HG02759 (cell line): Measurements from ENCODE around the gene R3HCC1L.

Source experiments
- ATAC-seq: cut with Tn5 transposase; IDR thresholded peaks from one replicate; pipeline ENCODE4 v1.9.1; 2021; ENCODE audit warnings: mild to moderate bottlenecking, moderate library complexity; ENCODE audit not compliant: unreplicated experiment

R3HCC1L gene

DNA sequence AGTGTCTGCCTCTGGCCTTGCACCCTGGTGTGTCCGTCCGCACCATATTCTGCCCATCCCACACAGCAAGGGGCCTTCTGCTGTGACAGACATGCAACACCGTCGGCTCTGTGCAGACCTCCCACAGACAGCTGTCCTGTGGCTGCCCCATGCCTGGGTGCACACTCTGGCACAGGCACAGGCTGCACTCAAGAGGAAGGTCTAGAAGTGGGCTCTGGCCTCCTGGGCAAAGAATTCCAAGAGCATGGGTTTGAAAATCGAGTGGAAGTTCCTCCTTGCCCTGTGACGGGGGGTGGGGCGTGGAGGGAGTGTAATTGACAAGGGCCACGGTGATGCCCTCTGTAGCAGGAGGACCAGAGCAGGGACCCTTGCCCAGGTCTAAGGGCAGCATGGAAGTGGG is 137.8 kb downstream of the R3HCC1L start:
- ATAC-seq: no peak

DNA sequence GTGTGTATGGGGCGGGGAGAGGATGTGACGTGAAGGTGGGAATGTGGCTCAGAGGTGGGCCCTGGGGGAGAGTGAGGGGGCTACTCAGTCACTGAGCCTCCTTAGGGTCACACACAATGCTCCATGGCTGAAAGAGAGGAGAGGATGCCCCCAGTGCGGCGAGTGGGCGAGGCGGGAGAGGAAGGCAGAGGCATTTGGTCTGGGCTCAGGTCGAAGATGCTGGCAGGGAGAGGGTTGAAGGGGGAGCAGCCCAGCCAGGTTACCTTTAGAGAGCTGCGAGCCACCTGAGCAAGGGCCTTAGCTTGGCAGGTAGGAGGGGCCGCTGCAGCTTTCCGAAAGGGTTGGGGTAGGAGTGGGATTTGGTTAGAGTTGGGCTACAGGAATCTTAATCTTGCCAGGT is 138.2 kb downstream of the R3HCC1L start:
- no peak for ATAC-seq

DNA sequence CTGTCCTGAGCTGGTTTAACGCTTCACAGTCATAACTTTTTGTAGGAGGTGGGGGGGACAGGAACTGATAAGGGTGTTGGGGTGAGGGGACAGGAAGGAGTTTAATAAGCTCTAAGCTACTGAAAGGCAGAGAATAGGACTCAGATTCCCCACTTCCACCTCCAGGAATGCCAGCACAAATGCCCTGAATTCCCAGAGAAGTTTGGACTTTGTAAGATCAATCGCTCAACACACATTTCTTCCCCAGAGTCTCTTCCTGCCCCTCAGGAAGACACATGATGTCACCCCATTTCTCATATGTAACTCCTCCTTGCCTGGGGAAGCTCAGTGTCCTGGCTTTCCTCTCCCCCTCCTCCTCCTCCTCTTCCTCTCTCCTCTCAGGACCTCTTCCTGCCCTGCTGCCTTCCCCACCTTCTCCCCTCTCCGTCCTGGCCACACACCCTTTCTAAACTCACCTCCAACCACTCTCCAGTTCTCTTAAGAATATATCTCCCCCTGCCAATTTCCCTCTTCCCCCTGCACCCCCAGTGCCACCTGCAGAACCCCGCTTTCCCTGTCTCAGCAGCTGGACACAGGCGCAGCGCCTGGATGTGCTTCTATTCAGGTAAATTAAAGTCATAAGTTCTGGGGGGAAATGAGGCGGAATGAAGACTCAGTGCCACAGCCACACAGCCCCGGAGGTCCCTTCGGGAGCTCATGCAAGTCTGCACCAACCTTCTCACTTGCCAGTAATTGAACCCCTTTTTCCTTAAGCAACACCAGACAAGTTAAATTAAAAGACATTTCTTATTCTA is 138.8 kb downstream of the R3HCC1L start:
- ATAC-seq: no peak

DNA sequence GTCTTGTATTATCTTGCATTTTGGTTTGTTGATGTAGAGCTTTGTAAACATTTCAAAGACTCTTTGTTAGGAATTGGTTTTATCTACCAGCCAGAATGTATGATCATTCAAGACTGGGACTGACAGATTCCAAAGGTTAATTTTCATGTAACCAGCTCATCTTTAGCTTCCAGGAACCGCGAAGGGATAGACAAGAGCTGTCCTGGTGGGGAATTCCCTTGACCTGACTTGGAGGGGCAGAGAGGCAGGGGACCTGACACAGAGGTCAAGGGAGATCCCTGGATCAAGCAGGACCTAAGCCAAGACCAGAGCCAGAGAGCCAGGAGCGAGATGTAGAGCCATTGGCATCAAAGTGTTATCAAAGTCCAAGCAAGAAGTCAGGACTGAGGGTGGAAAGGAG is 140.1 kb downstream of the R3HCC1L start:
- no peak for ATAC-seq

DNA sequence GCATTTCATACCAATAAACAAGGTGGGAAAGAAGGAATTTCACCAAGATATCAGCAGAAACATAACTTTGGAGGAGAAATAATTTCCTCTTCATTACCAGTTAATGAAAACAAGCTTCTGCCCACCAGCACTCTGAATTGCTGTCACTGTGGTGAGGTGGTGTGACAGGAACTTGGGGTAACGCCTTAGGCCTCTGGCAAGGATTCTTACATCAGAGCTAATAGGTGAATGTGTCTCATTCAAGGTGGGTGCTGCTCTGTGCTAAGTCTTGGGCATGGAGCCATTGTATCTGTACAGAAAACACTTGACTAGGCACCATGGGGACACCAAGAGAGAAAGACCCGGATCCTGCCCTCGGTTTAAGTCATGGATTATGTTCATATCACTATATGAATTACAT is 141.9 kb downstream of the R3HCC1L start:
- no peak for ATAC-seq

DNA sequence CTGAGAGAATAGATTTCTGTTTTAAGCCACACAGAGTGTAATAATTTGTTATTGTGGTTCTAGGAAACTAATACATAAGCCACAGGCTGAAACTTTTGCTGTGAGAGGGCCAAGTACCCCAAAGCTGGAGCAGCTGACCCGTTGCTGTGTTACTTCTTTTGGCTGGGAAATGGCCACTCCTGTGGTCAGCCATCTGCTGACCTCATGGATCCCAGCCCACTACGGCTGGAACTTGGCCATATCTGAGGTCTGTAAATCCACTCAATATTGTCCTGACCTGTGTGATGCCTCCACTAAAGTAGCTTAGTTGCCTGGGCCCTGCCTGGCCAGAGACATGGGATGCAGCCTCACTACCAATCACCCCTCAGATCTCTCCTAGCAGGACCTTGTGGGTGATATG is 151.0 kb downstream of the R3HCC1L start:
- ATAC-seq: no peak

DNA sequence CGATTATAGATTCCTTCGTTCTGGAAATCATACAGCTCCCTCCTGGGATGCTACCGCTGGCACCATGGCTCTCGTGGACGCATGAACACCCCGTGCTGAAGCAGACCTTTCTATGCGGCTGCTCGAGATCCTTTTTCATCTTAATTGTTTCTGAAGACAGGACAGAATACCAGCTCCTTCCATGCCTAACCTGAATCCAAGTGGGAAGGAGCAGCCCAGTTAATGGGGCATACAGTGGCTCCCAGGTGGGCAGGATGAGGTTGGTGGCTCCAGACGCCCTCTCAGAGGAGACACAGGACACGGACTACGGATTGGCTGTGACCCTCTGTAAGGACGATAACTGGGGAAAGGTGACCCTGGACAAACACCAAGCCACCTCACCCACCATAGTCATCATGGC is 152.0 kb downstream of the R3HCC1L start:
- ATAC-seq: no peak

DNA sequence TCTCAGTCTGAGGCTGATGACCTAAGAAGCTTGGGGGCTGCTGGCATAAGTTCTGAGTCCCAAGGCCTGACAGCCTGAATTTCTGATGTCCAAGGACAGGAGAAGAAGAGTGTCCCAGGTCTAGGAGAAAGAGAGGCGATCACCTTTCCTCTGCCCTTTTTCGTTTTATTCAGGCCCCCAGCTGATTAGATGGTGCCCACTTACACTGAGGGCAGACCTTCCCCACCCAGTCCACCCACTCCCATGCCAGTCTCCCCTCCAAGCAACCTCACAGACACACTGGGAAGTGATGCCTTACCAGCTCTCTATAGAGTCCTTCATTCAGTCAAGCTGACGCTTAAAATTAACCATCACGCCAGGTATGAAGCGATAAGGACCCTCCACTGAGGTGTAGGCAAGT is 152.9 kb downstream of the R3HCC1L start:
- no peak for ATAC-seq

DNA sequence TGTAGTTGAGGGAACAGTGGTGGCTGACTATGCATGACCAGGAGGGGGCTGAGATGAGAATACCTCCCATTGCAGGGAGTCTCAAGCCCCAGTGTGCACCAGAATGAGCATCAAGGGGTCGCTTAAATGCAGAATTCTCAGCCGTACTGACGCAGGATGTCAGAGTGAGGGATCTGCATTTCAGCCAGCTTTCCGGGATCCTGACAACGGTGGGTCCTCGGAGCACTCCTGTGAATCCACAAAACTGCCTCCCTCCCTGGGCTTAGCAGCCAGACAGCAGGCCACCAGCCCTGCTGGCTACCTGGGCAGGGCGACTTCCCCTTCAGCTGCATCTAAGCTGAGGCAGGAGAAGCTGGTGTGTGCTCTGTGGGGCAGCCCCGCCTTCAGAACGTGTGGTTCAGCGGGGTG is 155.3 kb downstream of the R3HCC1L start:
- no peak for ATAC-seq

DNA sequence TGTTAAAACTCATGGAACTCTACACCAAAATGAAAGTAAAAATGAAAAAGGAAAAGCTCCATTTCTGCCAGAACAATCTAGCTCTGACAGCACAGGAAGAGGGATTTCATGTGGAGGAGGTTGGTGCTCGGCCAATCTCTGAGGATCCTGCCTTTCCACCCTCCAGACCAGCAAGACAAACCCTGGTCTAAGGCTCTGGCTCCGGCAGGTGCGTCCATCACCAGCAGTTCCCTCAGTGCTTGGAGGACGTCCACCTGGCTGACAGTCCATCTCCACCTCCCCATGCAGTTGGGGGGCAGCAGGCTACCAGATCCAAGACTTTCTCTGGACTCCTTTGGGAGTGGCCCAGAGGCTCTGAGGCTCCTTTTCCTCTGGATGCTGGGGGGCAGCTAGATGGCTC is 158.5 kb downstream of the R3HCC1L start:
- ATAC-seq: no peak

DNA sequence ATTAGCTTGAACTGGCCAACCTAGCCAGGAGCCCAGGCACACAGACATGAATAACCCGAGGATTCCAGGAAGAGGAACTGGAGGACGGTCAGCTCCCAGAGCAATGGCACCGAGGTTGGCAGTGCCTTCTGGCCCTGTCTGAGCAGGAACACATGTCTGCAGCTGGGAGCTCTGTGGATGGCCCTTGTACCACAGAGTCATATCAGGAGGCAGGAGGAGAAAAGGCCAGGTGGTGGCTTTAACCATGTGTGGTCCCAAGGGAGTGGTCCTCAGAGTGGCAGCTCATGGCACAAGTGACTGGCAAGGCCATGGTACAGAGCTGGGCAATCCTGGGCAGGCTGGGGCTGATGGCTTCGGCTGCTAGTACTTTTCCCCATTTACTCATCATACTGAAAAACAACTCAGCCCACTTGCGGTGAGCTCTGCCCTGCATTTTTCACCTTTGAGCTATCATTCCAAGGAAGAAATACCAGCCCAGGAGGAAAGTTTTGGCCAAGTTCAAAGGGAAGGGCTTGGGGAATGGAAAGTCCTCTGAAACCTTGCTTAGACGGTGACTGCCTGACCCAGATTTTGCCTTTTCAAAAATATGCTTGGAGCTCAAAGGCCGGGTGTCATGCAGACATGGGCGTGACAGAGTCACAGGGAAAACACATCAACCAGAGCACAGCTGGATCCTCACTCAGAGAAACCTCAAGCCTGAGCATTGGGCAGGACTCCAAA is 159.3 kb downstream of the R3HCC1L start:
- ATAC-seq: no peak

DNA sequence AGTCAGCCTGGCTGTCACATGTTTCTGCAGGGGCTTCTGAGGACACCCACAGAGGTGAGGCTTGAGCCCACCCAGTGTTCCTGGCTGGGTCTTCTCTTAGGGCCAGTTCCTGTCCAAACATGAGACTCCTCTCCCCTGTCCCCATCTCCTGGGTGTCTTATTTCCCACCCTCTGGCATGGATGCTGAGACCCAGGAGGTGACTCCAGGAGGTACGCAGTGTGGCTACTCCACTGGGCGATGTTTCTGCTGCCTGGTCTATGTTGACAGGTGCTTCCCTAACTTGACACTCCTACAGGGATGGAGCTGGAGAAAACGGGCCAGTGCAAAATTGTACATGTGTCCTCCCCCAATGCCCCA is 159.8 kb downstream of the R3HCC1L start:
- ATAC-seq: no peak
